ENCODE data around the gene ANO9.
"Not testable (repeated sequence)": the region's sequence is repeated elsewhere in the genome, so short reads cannot be mapped to it uniquely, and the experiment has no call there.

DNA sequence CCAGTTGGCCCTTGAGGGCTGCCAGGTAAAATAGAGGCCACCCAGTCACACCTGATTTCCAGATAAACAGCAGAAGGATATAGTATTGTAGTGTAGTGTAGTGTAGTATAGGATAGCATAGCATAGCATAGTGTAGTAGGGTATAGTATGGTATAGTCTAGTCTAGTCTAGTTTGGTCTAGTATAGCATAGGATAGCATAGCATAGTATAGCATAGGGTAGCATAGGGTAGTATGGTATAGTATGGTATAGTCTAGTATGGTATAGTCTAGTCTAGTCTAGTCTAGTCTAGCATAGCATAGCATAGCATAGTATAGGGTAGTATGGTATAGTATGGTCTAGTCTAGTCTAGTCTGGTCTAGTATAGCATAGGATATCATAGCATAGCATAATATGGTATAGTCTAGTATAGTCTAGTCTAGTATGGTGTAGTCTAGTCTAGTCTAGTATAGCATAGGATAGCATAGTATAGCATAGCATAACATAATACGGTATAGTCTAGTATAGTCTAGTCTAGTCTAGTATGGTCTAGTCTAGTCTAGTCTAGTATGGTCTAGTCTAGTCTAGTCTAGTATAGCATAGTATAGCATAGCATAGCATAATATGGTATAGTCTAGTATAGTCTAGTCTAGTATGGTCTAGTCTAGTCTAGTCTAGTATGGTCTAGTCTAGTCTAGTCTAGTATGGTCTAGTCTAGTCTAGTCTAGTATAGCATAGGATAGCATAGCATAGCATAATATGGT lies 6.6 kb downstream of the ANO9 start:
- TF ChIP-seq, protein P1, sequence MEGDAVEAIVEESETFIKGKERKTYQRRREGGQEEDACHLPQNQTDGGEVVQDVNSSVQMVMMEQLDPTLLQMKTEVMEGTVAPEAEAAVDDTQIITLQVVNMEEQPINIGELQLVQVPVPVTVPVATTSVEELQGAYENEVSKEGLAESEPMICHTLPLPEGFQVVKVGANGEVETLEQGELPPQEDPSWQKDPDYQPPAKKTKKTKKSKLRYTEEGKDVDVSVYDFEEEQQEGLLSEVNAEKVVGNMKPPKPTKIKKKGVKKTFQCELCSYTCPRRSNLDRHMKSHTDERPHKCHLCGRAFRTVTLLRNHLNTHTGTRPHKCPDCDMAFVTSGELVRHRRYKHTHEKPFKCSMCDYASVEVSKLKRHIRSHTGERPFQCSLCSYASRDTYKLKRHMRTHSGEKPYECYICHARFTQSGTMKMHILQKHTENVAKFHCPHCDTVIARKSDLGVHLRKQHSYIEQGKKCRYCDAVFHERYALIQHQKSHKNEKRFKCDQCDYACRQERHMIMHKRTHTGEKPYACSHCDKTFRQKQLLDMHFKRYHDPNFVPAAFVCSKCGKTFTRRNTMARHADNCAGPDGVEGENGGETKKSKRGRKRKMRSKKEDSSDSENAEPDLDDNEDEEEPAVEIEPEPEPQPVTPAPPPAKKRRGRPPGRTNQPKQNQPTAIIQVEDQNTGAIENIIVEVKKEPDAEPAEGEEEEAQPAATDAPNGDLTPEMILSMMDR (IDR thresholded peaks at IDR 0.05) = not testable (repeated sequence)
- not testable (repeated sequence) for TF ChIP-seq EP300, POLR2A, POLR2AphosphoS5 (IDR thresholded peaks at IDR 0.05)

Data from upper lobe of left lung (tissue), 4 donors.